ENCODE data around the gene GYPC.

- TF ChIP-seq CTCF (IDR thresholded peaks at IDR 0.05; ENCODE audit: low read depth, low read length) (no peak), EZH2phosphoT487 (IDR thresholded peaks at IDR 0.05; ENCODE audit: low read depth) (no peak)
Observed at GRCh38 chr2:126655051-126655450, 907 bp upstream of the GYPC start.
